Thymus (tissue), 11 donors: ENCODE measurements around the gene SLC66A2. TPM values are rescaled to one million over a fixed set of nuclear protein-coding genes. Genes with fewer than 3 reads are reported as not detected.

Experiments
- DNase-seq, 9 donors: peaks; one replicate each; pipeline ENCODE4 v3.0.0-alpha.2; 2013; ENCODE audit warnings: low spot score in 9 of 9, low read depth in 6 of 9, missing footprints in 1 of 9
- H3K27ac ChIP-seq, 2 donors: one replicate each; pipeline ENCODE4 v1.5.1; 2013; ENCODE audit warnings: control low read depth in 1 of 2, low read depth in 1 of 2, low read length in 1 of 2, mild to moderate bottlenecking in 1 of 2, moderate library complexity in 1 of 2
- H3K27me3 ChIP-seq, 2 donors: one replicate each; pipeline ENCODE4 v1.5.1; 2013; ENCODE audit warnings: low read length in 1 of 2; ENCODE audit not compliant: control insufficient read depth in 2 of 2, insufficient read depth in 1 of 2
- H3K36me3 ChIP-seq, 2 donors: one replicate each; pipeline ENCODE4 v1.5.1; 2013; ENCODE audit warnings: low read length in 1 of 2, mild to moderate bottlenecking in 1 of 2, moderate library complexity in 1 of 2; ENCODE audit not compliant: control insufficient read depth in 2 of 2, insufficient read depth in 2 of 2
- H3K4me1 ChIP-seq, 2 donors: one replicate each; pipeline ENCODE4 v1.5.1; 2013; ENCODE audit warnings: low read length in 2 of 2; ENCODE audit not compliant: control insufficient read depth in 2 of 2, insufficient read depth in 2 of 2
- H3K4me3 ChIP-seq, 2 donors: one replicate each; pipeline ENCODE4 v1.5.1; 2013; ENCODE audit warnings: low read length in 2 of 2, control low read depth in 1 of 2, mild to moderate bottlenecking in 1 of 2
- H3K9me3 ChIP-seq, 2 donors: one replicate each; pipeline ENCODE4 v1.5.1; 2013; ENCODE audit warnings: low read length in 1 of 2, mild to moderate bottlenecking in 1 of 2; ENCODE audit not compliant: control insufficient read depth in 2 of 2, insufficient read depth in 1 of 2
- WGBS: extraction: QIAGEN DNeasy Blood & Tissue Kit; methylation state at CpG from one replicate; pipeline ENCODE4 v1.1.7; 2013; 5-methylcytosine and 5-hydroxymethylcytosine counted together
- polyA plus RNA-seq: library from polyadenylated mRNA; stranded (reverse); fragments of 200-250 nt; gene quantifications from one replicate; pipeline ENCODE4 v1.2.3, GENCODE V29; 2013
- total RNA-seq: library from RNA; stranded (reverse); fragments of 120-200 nt; gene quantifications from one replicate; pipeline ENCODE4 v1.2.4, GENCODE V29; 2013
- donor health status: healthy.

Gene SLC66A2
- total and polyA plus RNA-seq, 2 donors: 19.9 to 91.3 TPM

GRCh38 chr18:79915161-79916127 lies 36.0 kb downstream of the SLC66A2 start:
- H3K4me1 ChIP-seq: peaks cover 0 to 4% of the 10 kb centered on the region in 2 donors
- peaks cover 24 to 53% of the 10 kb centered on the region in 2 donors for H3K36me3 ChIP-seq
- no peak overlapping the region for H3K27ac ChIP-seq
- H3K4me3 ChIP-seq: no peak overlapping the region
- H3K9me3 ChIP-seq: peaks cover 15 to 53% of the 10 kb centered on the region in 2 donors
- H3K27me3 ChIP-seq: no peaks in the 10 kb centered on the region
- DNase-seq: no peak
- 96% methylated on average over 50 of the region's 50 CpGs for WGBS

- Histone ChIP-seq H3K36me3 (peaks cover 24 to 53% of the 10 kb centered on the region in 2 donors), H3K27me3 (no peaks in the 10 kb centered on the region), H3K27ac (peak overlapping the region in 1 of 2 donors; percentile 36), H3K4me3 (no peak overlapping the region), H3K4me1 (peaks cover 0 to 4% of the 10 kb centered on the region in 2 donors), H3K9me3 (peaks cover 15 to 53% of the 10 kb centered on the region in 2 donors)
- no peak for DNase-seq
- WGBS: 95% methylated on average over 20 of the region's 20 CpGs
Observed at GRCh38 chr18:79914614-79915160, 36.8 kb downstream of the SLC66A2 start.

- Histone ChIP-seq H3K4me1 (peaks cover 0 to 4% of the 10 kb centered on the region in 2 donors), H3K4me3 (no peak overlapping the region), H3K27me3 (no peaks in the 10 kb centered on the region), H3K36me3 (peaks cover 15 to 45% of the 10 kb centered on the region in 2 donors), H3K9me3 (peaks cover 9 to 42% of the 10 kb centered on the region in 2 donors), H3K27ac (peak overlapping the region in 1 of 2 donors; percentile 1)
- DNase-seq: no peak
- WGBS: 98% methylated on average over 28 of the region's 28 CpGs
Observed at GRCh38 chr18:79912994-79913831, 38.2 kb downstream of the SLC66A2 start.

- DNase-seq: peak in 3 of 9 donors; percentile 20 to 49 (median 23)
- Histone ChIP-seq H3K36me3 (peaks cover 14 to 40% of the 10 kb centered on the region in 2 donors), H3K4me3 (no peak overlapping the region), H3K27me3 (no peaks in the 10 kb centered on the region), H3K27ac (peak overlapping the region in 1 of 2 donors; percentile 80), H3K9me3 (peaks cover 9 to 35% of the 10 kb centered on the region in 2 donors), H3K4me1 (peaks cover 0 to 4% of the 10 kb centered on the region in 2 donors)
- 94% methylated on average over 20 of the region's 20 CpGs for WGBS
Observed at GRCh38 chr18:79912409-79912991, 39.0 kb downstream of the SLC66A2 start.

- DNase-seq: no peak
- 96% methylated on average over 29 of the region's 29 CpGs for WGBS
- H3K4me3 ChIP-seq: no peak overlapping the region
- peaks cover 4 to 26% of the 10 kb centered on the region in 2 donors for H3K9me3 ChIP-seq
- peaks cover 0 to 4% of the 10 kb centered on the region in 2 donors for H3K4me1 ChIP-seq
- H3K36me3 ChIP-seq: peaks cover 5 to 31% of the 10 kb centered on the region in 2 donors
- H3K27me3 ChIP-seq: no peaks in the 10 kb centered on the region
- no peak overlapping the region for H3K27ac ChIP-seq
Observed at GRCh38 chr18:79911344-79912270, 39.8 kb downstream of the SLC66A2 start.

GRCh38 chr18:79910563-79911343 lies 40.7 kb downstream of the SLC66A2 start:
- H3K4me1 ChIP-seq: peaks cover 0 to 4% of the 10 kb centered on the region in 2 donors

GRCh38 chr18:79906706-79907105 lies 44.7 kb downstream of the SLC66A2 start:
- peaks cover 5 to 33% of the 10 kb centered on the region in 2 donors for H3K36me3 ChIP-seq
- WGBS: 96% methylated on average over 2 of the region's 2 CpGs
- peaks cover 11 to 42% of the 10 kb centered on the region in 2 donors for H3K9me3 ChIP-seq
- no peaks in the 10 kb centered on the region for H3K4me1 ChIP-seq
- no peaks in the 10 kb centered on the region for H3K27me3 ChIP-seq
- no peak overlapping the region for H3K4me3 ChIP-seq
- DNase-seq: no peak
- no peak overlapping the region for H3K27ac ChIP-seq

More at GRCh38 chr18:79910563-79911343, 40.7 kb downstream of the SLC66A2 start:
- DNase-seq: no peak
- H3K27ac ChIP-seq: no peak overlapping the region
- no peaks in the 10 kb centered on the region for H3K27me3 ChIP-seq
- 92% methylated on average over 16 of the region's 16 CpGs for WGBS
- peaks cover 0 to 23% of the 10 kb centered on the region in 2 donors for H3K36me3 ChIP-seq
- peaks cover 2 to 17% of the 10 kb centered on the region in 2 donors for H3K9me3 ChIP-seq
- no peak overlapping the region for H3K4me3 ChIP-seq
